Endothelial cell (in vitro differentiated cells): ENCODE measurements around the gene PTPRN2. TPM values are rescaled to one million over a fixed set of nuclear protein-coding genes. Genes with fewer than 3 reads are reported as not detected.

Source experiments
- DNase-seq: peaks from one replicate; pipeline ENCODE4 v3.0.0; 2021; ENCODE audit warnings: low spot score
- H3K27ac Mint-ChIP-seq: one replicate; pipeline ENCODE4 v1.8.0; 2021; ENCODE audit warnings: mixed read lengths, inconsistent platforms; ENCODE audit not compliant: unreplicated experiment
- H3K27me3 Mint-ChIP-seq: one replicate; pipeline ENCODE4 v1.8.0; 2021; ENCODE audit warnings: mild to moderate bottlenecking, moderate library complexity, mixed read lengths, inconsistent platforms; ENCODE audit not compliant: unreplicated experiment
- H3K36me3 Mint-ChIP-seq: one replicate; pipeline ENCODE4 v1.8.0; 2021; ENCODE audit warnings: mild to moderate bottlenecking, low read depth, mixed read lengths, inconsistent platforms; ENCODE audit not compliant: unreplicated experiment
- H3K4me1 Mint-ChIP-seq: one replicate; pipeline ENCODE4 v1.8.0; 2021; ENCODE audit warnings: mild to moderate bottlenecking, mixed read lengths, inconsistent platforms; ENCODE audit not compliant: unreplicated experiment
- H3K4me3 Mint-ChIP-seq: one replicate; pipeline ENCODE4 v1.8.0; 2021; ENCODE audit warnings: mild to moderate bottlenecking, mixed read lengths, inconsistent platforms; ENCODE audit not compliant: unreplicated experiment
- H3K9me3 Mint-ChIP-seq: one replicate; pipeline ENCODE4 v1.8.0; 2021; ENCODE audit warnings: mixed read lengths, inconsistent platforms; ENCODE audit not compliant: unreplicated experiment
- CTCF ChIP-seq: fragments of 200-600 bp; sonication (generic); IDR thresholded peaks from one replicate; pipeline ENCODE4 v1.5.0; 2021; ENCODE audit warnings: antibody characterized with exemption; ENCODE audit not compliant: unreplicated experiment
- total RNA-seq: library from RNA; stranded (reverse); fragmentation: NEBNext Ultra II Directional; extraction: Animal tissue kit (Norgen Biotek cat#: 25700); gene quantifications from one replicate; pipeline ENCODE4 v1.2.1, GENCODE V29; 2021; ENCODE audit not compliant: unreplicated experiment

Gene PTPRN2
- total RNA-seq, 1 donor from 2014 or later = 0.18 TPM

GRCh38 chr7:157682946-157683746 lies 904.5 kb downstream of the PTPRN2 start:
- H3K9me3 Mint-ChIP-seq = peaks cover 45% of the 10 kb centered on the region
- peaks cover 15% of the 10 kb centered on the region for H3K36me3 Mint-ChIP-seq
- H3K27me3 Mint-ChIP-seq = peaks cover 2% of the 10 kb centered on the region
- no peaks in the 10 kb centered on the region for H3K4me1 Mint-ChIP-seq
- no peak overlapping the region for H3K27ac Mint-ChIP-seq
- no peak for DNase-seq
- no peak for TF ChIP-seq CTCF
- H3K4me3 Mint-ChIP-seq = no peak overlapping the region

GRCh38 chr7:157682064-157682945 lies 905.3 kb downstream of the PTPRN2 start:
- no peaks in the 10 kb centered on the region for H3K4me1 Mint-ChIP-seq
- H3K27ac Mint-ChIP-seq = no peak overlapping the region
- no peak for TF ChIP-seq CTCF
- H3K9me3 Mint-ChIP-seq = peaks cover 42% of the 10 kb centered on the region
- no peak for DNase-seq
- H3K36me3 Mint-ChIP-seq = peaks cover 10% of the 10 kb centered on the region
- H3K27me3 Mint-ChIP-seq = peaks cover 7% of the 10 kb centered on the region
- no peak overlapping the region for H3K4me3 Mint-ChIP-seq

- Mint-ChIP-seq H3K27me3 (peaks cover 12% of the 10 kb centered on the region), H3K4me1 (no peaks in the 10 kb centered on the region), H3K27ac (no peak overlapping the region), H3K4me3 (no peak overlapping the region), H3K36me3 (peaks cover 10% of the 10 kb centered on the region), H3K9me3 (peaks cover 57% of the 10 kb centered on the region)
- DNase-seq = no peak
- no peak for TF ChIP-seq CTCF
These were observed 908.0 kb downstream of the PTPRN2 start for GRCh38 chr7:157679607-157680006.

- Mint-ChIP-seq H3K4me1 (no peaks in the 10 kb centered on the region), H3K27me3 (peaks cover 13% of the 10 kb centered on the region), H3K36me3 (peaks cover 5% of the 10 kb centered on the region), H3K9me3 (peaks cover 52% of the 10 kb centered on the region), H3K27ac (no peak overlapping the region), H3K4me3 (no peak overlapping the region)
- no peak for DNase-seq
- TF ChIP-seq CTCF = no peak
These were observed 909.1 kb downstream of the PTPRN2 start for GRCh38 chr7:157678501-157678900.
